B cell (primary cell): ENCODE data around the gene MAP2K3. TPM values are rescaled to one million over a fixed set of nuclear protein-coding genes. Genes with fewer than 3 reads are reported as not detected.

ENCODE experiments used
- ATAC-seq: fragments of 200-7000 bp; cut with Tn5 transposase; one replicate; pipeline ENCODE4 v1.10.0; 2021; ENCODE audit warnings: low read depth, mild to moderate bottlenecking, moderate number of reproducible peaks, moderate library complexity
- CTCF ChIA-PET: fragments of 350-600 bp; sonication (Branson Sonifier 250); formaldehyde crosslinking; loops from one replicate; lab custom pipeline; 2021; ENCODE audit warnings: antibody characterized with exemption, inconsistent platforms; lab: Charles Lee
- POLR2A ChIA-PET: fragments of 350-600 bp; sonication (Branson Sonifier 250); formaldehyde crosslinking; loops from one replicate; lab custom pipeline; 2021; ENCODE audit warnings: antibody characterized with exemption; lab: Charles Lee
- DNase-seq: peaks from one replicate; pipeline ENCODE4 v3.0.0; 2013
- H2AFZ ChIP-seq: 2 replicates; pipeline ENCODE4 v1.6.1; 2012; ENCODE audit warnings: mild to moderate bottlenecking, low read depth, low read length; ENCODE audit not compliant: insufficient read depth, poor library complexity, severe bottlenecking
- H3K27ac ChIP-seq, 2 donors: 1 replicate in 1 of 2; 2 replicates in 1 of 2; pipeline ENCODE4 v1.5.1; 2012 to 2013; ENCODE audit warnings: low read length in 2 of 2, mild to moderate bottlenecking in 2 of 2, moderate library complexity in 1 of 2
- H3K27me3 ChIP-seq, 4 experiments: fragments of 200-600 bp in 1 of 4; sonication (generic) in 1 of 4; replicated peaks in 1 of 4; 1 replicate in 2 of 4; 2 replicates in 2 of 4; pipeline versions ENCODE4 v1.6.1 to v1.7.0; 2013 to 2016; ENCODE audit warnings: low read length in 3 of 4, mild to moderate bottlenecking in 2 of 4, mixed read lengths in 1 of 4, moderate library complexity in 1 of 4; ENCODE audit not compliant: insufficient read depth in 4 of 4, control insufficient read depth in 3 of 4; ENCODE audit errors: control extremely low read depth in 1 of 4
- H3K36me3 ChIP-seq, 2 experiments: replicated peaks in 1 of 2; 1 replicate in 1 of 2; 2 replicates in 1 of 2; pipeline versions ENCODE4 v1.6.1 to v1.7.1; 2013; ENCODE audit warnings: low read length in 1 of 2; ENCODE audit not compliant: insufficient read depth in 2 of 2, control insufficient read depth in 1 of 2; ENCODE audit errors: control extremely low read depth in 1 of 2, extremely low read depth in 1 of 2
- H3K4me1 ChIP-seq, 2 donors: fragments of 200-600 bp in 1 of 2; sonication (generic) in 1 of 2; 1 replicate in 1 of 2; 2 replicates in 1 of 2; pipeline versions ENCODE4 v1.5.1 to v1.6.1; 2013 to 2017; ENCODE audit warnings: low read length in 2 of 2; ENCODE audit not compliant: control insufficient read depth in 2 of 2, insufficient read depth in 2 of 2
- H3K4me2 ChIP-seq: replicated peaks from 2 replicates; pipeline ENCODE3; 2012; ENCODE audit warnings: mild to moderate bottlenecking, low read depth, low read length; ENCODE audit not compliant: poor library complexity, severe bottlenecking
- H3K4me3 ChIP-seq, 5 experiments: fragments of 200-600 bp in 1 of 5; sonication (generic) in 1 of 5; 1 replicate in 3 of 5; 2 replicates in 2 of 5; pipeline versions ENCODE4 v1.5.1 to v1.7.0; 2011 to 2016; ENCODE audit warnings: low read length in 4 of 5, mild to moderate bottlenecking in 4 of 5, low read depth in 2 of 5, control low read depth in 1 of 5, moderate library complexity in 1 of 5; ENCODE audit not compliant: insufficient read depth in 1 of 5; ENCODE audit errors: control extremely low read depth in 1 of 5, extremely low read depth in 1 of 5
- H3K79me2 ChIP-seq: fragments of 200-600 bp; sonication (generic); one replicate; pipeline ENCODE4 v1.6.0; 2016; ENCODE audit warnings: low read length; ENCODE audit not compliant: control insufficient read depth, insufficient read depth
- H3K9ac ChIP-seq: fragments of 200-600 bp; sonication (generic); 2 replicates; pipeline ENCODE4 v1.6.1; 2017; ENCODE audit warnings: mild to moderate bottlenecking, low read length, moderate library complexity
- H3K9me3 ChIP-seq, 3 donors: one replicate each; pipeline versions ENCODE4 v1.6.1 to v1.7.1; 2013; ENCODE audit warnings: low read length in 2 of 3; ENCODE audit not compliant: control insufficient read depth in 2 of 3, insufficient read depth in 1 of 3; ENCODE audit errors: control extremely low read depth in 1 of 3
- H4K20me1 ChIP-seq: 2 replicates; pipeline ENCODE4 v1.6.0; 2012; ENCODE audit warnings: mild to moderate bottlenecking, low read length; ENCODE audit not compliant: insufficient read depth, control insufficient read depth, poor library complexity, severe bottlenecking
- H3K27ac Mint-ChIP-seq: one replicate; pipeline ENCODE4 v1.8.0; 2021; ENCODE audit warnings: mixed read lengths
- H3K27me3 Mint-ChIP-seq: one replicate; pipeline ENCODE4 v1.8.0; 2021; ENCODE audit warnings: mixed read lengths
- H3K4me1 Mint-ChIP-seq: one replicate; pipeline ENCODE4 v1.8.0; 2021; ENCODE audit warnings: mixed read lengths
- H3K4me3 Mint-ChIP-seq: one replicate; pipeline ENCODE4 v1.8.0; 2021; ENCODE audit warnings: mixed read lengths
- H3K9me3 Mint-ChIP-seq: one replicate; pipeline ENCODE4 v1.8.0; 2022; ENCODE audit warnings: mixed read lengths; ENCODE audit not compliant: insufficient read depth
- CTCF ChIP-seq: fragments of 200-600 bp; IDR thresholded peaks from one replicate; pipeline ENCODE4 v1.8.0; 2022; ENCODE audit warnings: antibody characterized with exemption, mild to moderate bottlenecking
- EZH2 ChIP-seq: IDR thresholded peaks from 2 replicates; pipeline ENCODE4 v1.6.1; 2012; ENCODE audit warnings: borderline replicate concordance, low read depth, mild to moderate bottlenecking, moderate library complexity, low read length; ENCODE audit not compliant: insufficient read depth, poor library complexity, severe bottlenecking
- WGBS: methylation state at CpG from one replicate; pipeline ENCODE4 v1.1.5; 2013; ENCODE audit warnings: missing lambda C conversion rate; ENCODE audit not compliant: insufficient coverage; 5-methylcytosine and 5-hydroxymethylcytosine counted together
- intact Hi-C: fragments of 100-400 bp; cut with micrococcal nuclease; formaldehyde crosslinking; loops from one replicate; pipeline ENCODE4 v1.10.0; 2022
- polyA plus RNA-seq: library from polyadenylated mRNA; depleted of rRNA; stranded (reverse); fragments of >200 nt; gene quantifications from 2 replicates; pipeline ENCODE4 v1.2.3, GENCODE V29; 2012
- total RNA-seq, 2 donors: library from RNA; stranded (reverse); fragments of 120-200 nt in 1 of 2; gene quantifications; 1 replicate in 1 of 2; 2 replicates in 1 of 2; pipeline versions ENCODE4 v1.2.3 to v1.2.4, GENCODE V29; 2013 to 2022

The MAP2K3 gene
- total and polyA plus RNA-seq, 2 donors (not counting 1 experiment from before 2014, with no cell fraction given), result 61.0 to 118 TPM

DNA sequence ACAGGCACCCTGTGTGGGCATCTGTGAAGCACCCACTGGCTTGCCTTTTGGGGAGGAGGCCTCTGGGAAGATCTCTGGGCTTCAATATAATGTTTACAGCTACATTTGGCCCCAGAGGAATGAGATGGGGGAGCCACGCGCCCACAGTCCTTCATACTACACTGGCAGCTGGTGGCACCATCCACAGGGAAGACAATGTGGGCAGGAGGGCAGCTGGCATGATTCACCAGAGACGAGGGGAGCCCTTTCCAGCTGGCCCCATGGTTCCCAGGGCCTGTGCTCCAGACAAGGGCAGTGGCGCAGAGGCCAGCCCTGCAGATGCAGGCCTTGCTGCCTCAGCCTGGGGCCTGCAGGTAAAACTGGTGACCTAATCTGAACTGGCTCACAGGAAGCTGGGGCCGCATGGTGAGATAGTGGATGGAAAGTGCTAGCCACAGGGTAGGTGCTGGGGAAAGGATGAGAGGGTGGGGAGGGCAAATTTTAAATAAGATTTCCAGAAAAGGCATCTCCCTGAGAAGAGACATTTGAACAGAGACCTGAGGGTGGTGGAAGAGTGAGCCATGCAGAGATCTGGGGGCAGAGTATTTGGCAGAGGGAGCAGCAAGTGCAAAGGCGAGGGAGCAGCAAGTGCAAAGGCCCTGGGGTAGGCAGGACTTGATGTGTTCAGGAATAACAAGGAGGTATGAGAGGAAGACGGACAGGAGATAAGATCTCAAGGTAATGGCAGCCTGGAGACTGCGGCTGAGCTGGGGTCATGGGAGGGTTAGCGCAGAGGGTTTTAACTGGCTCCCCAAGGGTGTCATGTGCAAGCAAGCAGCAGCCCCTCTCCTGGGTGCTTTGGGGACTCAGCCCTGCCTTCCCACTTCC lies 79.5 kb downstream of the MAP2K3 start:
- H4K20me1 ChIP-seq, result no peaks in the 10 kb centered on the region
- no peak for ATAC-seq
- H3K9me3 ChIP-seq, result no peaks in the 10 kb centered on the region
- TF ChIP-seq CTCF (no peak), EZH2 (no peak)
- H3K4me3 Mint-ChIP-seq, result no peak overlapping the region
- H3K4me1 ChIP-seq, result peaks cover 5 to 7% of the 10 kb centered on the region in 2 donors
- H3K27ac ChIP-seq, result no peak overlapping the region
- no peaks in the 10 kb centered on the region for H3K9me3 Mint-ChIP-seq
- H3K27me3 ChIP-seq, result no peaks in the 10 kb centered on the region
- intact Hi-C loops, result no loop called here
- ChIA-PET CTCF (no interaction called here), POLR2A (no interaction called here)
- WGBS, result 90% methylated on average over 9 of the region's 9 CpGs
- H2AFZ ChIP-seq, result no peak overlapping the region
- H3K27ac Mint-ChIP-seq, result no peak overlapping the region
- no peak overlapping the region for H3K4me2 ChIP-seq
- H3K27me3 Mint-ChIP-seq, result peaks cover 7% of the 10 kb centered on the region
- H3K4me3 ChIP-seq, result no peak overlapping the region
- H3K79me2 ChIP-seq, result no peaks in the 10 kb centered on the region
- no peaks in the 10 kb centered on the region for H3K36me3 ChIP-seq
- H3K4me1 Mint-ChIP-seq, result peaks cover 6% of the 10 kb centered on the region
- no peak for DNase-seq
- no peak overlapping the region for H3K9ac ChIP-seq

Other genes with a start within 250 kb of the MAP2K3 start
- 167 and 184 TPM in 2 replicates for gene USP22, start 241.7 kb upstream of the MAP2K3 start, total RNA-seq
- gene USP22, start 241.7 kb upstream of the MAP2K3 start, polyA plus RNA-seq, result 74.3 and 177 TPM in 2 replicates
- 13.4 and 14.2 TPM in 2 replicates for gene DHRS7B, start 157.7 kb upstream of the MAP2K3 start, total RNA-seq
- 5.9 and 8.2 TPM in 2 replicates for gene DHRS7B, start 157.7 kb upstream of the MAP2K3 start, polyA plus RNA-seq
- 24.7 and 25.3 TPM in 2 replicates for gene TMEM11, start 70.5 kb upstream of the MAP2K3 start, total RNA-seq
- gene TMEM11, start 70.5 kb upstream of the MAP2K3 start, polyA plus RNA-seq, result 13.0 and 21.4 TPM in 2 replicates
- 6.2 and 6.7 TPM in 2 replicates for gene NATD1, start 31.3 kb upstream of the MAP2K3 start, total RNA-seq
- gene NATD1, start 31.3 kb upstream of the MAP2K3 start, polyA plus RNA-seq, result 2.0 and 3.1 TPM in 2 replicates
- not detected in 2 replicates for gene KCNJ12, start 91.6 kb downstream of the MAP2K3 start, total RNA-seq
- gene KCNJ12, start 91.6 kb downstream of the MAP2K3 start, polyA plus RNA-seq, result not detected in 2 replicates